Muscle of leg (tissue), 11 donors: ENCODE data around the gene CLIP4. TPM values are rescaled to one million over a fixed set of nuclear protein-coding genes. Genes with fewer than 3 reads are reported as not detected.
A peak's percentile ranks its signal among the peaks of the same experiment; 100 is the strongest.

Experiments used
- DNase-seq: peaks from one replicate; pipeline ENCODE4 v3.0.0; 2013
- H3K27ac ChIP-seq: one replicate; pipeline ENCODE4 v1.5.1; 2013; ENCODE audit warnings: mild to moderate bottlenecking, low read length, control low read depth
- H3K27me3 ChIP-seq: one replicate; pipeline ENCODE4 v1.6.1; 2013; ENCODE audit warnings: low read length; ENCODE audit not compliant: control insufficient read depth, insufficient read depth
- H3K36me3 ChIP-seq: one replicate; pipeline ENCODE4 v1.6.1; 2013; ENCODE audit warnings: low read length; ENCODE audit not compliant: control insufficient read depth, insufficient read depth
- H3K4me1 ChIP-seq: one replicate; pipeline ENCODE4 v1.6.1; 2013; ENCODE audit warnings: low read length; ENCODE audit not compliant: control insufficient read depth, insufficient read depth
- H3K4me3 ChIP-seq: one replicate; pipeline ENCODE4 v1.5.1; 2013; ENCODE audit warnings: low read length, control low read depth
- H3K9me3 ChIP-seq: replicated peaks from 2 replicates; pipeline ENCODE4 v1.6.1; 2013; ENCODE audit warnings: low read depth, low read length; ENCODE audit not compliant: control insufficient read depth
- WGBS: methylation state at CpG from one replicate; pipeline ENCODE4 v1.1.5; 2013; ENCODE audit warnings: missing lambda C conversion rate; ENCODE audit not compliant: insufficient coverage; 5-methylcytosine and 5-hydroxymethylcytosine counted together
- polyA plus RNA-seq, 8 donors: library from polyadenylated mRNA; unstranded; fragments of 120-200 nt; gene quantifications; one replicate each; pipeline versions ENCODE4 v1.2.1 to v1.2.3, GENCODE V29; 2013; ENCODE audit warnings: inconsistent platforms in 1 of 8, low replicate concordance in 1 of 8; ENCODE audit not compliant: insufficient read length in 8 of 8, insufficient read depth in 1 of 8
- total RNA-seq: library from RNA; stranded (reverse); fragments of 120-200 nt; gene quantifications from one replicate; pipeline ENCODE4 v1.2.4, GENCODE V29; 2013

Gene CLIP4
- total and polyA plus RNA-seq, 9 donors, result 10.8 to 18.7 (median 12.9) TPM

DNA sequence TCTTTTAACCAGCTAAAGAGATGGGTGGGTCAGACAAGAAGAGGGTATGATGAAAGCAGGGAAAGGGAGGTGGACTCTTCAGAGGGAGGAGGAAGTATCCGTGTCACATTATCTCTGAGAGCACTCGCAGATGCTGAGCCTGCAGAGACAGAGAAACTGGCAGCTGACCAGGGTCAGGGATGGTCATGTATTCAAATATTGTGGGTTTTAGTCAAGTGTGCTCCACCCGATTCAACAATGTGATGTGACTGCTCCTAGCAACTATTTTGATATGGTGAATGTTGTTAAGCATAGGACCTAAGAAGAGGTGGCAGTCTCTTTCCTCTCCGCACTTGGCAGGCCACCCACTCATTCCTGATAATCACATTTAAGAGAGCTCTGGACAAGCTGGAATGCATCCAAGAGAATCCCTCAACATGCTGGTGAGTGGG lies 1.3 kb upstream of the CLIP4 start:
- Histone ChIP-seq H3K27me3 (peaks cover 12% of the 10 kb centered on the region), H3K4me1 (peaks cover 11% of the 10 kb centered on the region), H3K4me3 (no peak overlapping the region), H3K27ac (no peak overlapping the region), H3K9me3 (no peaks in the 10 kb centered on the region), H3K36me3 (no peaks in the 10 kb centered on the region)
- peak; percentile 52 for DNase-seq
- 48% methylated on average over 3 of the region's 4 CpGs for WGBS

DNA sequence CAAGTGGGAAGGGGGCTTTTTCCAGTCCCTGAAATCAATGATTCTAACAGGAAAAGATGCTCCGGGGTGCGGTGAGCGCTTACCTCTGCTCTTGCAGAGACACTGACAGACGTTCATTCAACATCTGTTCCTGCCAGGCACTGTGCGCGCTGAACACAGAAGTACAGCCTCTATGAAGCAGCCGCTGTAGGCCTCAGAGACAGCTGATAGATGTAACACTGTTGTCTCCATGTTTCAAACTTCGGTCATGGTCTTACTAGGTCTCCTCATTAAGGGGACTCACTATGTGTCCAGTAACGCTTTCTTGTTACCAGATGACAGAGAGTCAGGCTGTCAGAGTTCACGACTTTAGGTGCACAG lies 649 bp upstream of the CLIP4 start:
- H3K27ac ChIP-seq, result peak overlapping the region; percentile 74
- H3K36me3 ChIP-seq, result no peaks in the 10 kb centered on the region
- DNase-seq, result peak; percentile 40
- H3K4me3 ChIP-seq, result no peak overlapping the region
- H3K4me1 ChIP-seq, result peaks cover 11% of the 10 kb centered on the region
- H3K27me3 ChIP-seq, result peaks cover 12% of the 10 kb centered on the region
- no peaks in the 10 kb centered on the region for H3K9me3 ChIP-seq
- 61% methylated on average over 9 of the region's 10 CpGs for WGBS

DNA sequence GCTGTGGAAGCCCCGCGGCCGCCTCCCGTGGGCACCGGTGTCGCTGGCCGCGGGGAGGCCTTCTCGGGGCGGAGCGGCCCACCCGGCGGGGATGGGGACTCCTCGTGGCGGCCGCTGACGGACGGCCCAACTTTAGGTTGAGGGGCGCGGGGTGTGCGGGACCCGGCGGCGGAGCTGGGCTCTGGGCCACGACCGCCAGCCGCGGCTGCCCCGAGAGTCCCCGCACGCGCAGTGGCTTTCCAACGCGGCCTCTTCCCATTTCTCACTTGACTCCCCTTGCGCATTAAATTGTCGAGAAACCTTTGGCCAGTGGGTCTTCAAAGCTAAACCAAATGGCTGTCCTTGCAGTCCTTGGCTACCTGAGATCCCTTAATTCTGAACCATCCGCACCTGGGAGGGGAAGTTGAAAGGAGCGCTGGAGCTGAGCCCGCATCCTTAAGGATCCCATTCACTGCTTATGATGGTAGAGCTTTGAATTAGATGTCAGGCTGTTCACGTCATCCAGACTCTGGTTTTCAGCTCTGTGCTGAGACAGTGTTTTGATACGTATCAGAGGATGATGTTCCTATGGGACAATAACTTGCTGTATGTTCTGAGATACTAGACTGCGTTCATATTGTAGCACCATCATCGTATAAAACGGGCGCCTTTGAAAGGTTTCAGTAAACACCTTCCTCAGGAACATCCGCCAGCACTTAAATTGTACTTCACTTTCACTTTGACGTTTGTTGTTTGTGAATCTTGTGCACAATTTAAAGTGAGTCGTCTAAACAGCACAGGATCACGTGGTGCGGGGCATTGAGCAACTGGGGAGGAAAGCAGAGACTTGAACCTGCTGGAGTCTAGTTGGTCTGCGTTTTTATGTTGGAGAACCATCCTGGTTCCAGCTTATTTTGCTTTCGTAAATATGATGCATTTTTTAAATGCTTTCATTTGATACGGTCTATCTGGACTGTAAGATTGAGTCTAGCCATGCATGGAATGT lies 874 bp downstream of the CLIP4 start:
- H3K4me3 ChIP-seq, result peak overlapping the region; percentile 52
- peaks cover 12% of the 10 kb centered on the region for H3K27me3 ChIP-seq
- H3K27ac ChIP-seq, result peak overlapping the region; percentile 37
- no peaks in the 10 kb centered on the region for H3K9me3 ChIP-seq
- H3K4me1 ChIP-seq, result peaks cover 11% of the 10 kb centered on the region
- H3K36me3 ChIP-seq, result no peaks in the 10 kb centered on the region
- DNase-seq, result peak; percentile 47
- WGBS, result 5% methylated on average over 38 of the region's 53 CpGs

DNA sequence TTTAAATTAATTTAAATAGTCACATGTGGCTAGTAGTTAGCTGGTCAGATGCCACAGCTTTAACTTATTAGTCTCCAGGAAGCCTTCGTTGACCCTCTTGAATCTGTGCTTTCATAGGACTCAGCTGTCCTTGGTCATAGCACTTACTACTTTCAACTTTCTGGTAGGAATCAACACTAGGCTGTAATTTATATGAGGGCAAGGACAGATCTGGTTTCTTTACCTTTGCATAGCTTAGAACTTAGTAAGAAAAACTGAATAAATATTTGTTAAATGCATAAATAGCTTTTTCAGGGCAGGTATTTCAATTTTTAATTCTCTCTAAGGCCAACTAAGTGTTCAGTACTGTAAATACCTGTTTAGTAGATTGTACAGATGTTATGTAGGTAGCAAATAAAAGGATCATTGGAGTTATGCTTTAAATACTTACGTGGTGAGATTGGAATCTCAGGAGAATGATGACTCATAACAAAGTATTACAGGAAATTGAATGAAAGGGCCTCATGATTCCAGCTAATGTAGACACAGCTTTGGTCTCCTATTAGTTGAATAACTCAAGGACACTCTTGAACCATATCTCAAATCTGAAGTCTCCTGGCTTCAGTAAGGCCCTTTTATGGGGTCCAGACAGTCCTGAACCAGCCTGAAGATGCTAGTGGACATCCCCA lies 2.6 kb downstream of the CLIP4 start:
- peaks cover 12% of the 10 kb centered on the region for H3K27me3 ChIP-seq
- WGBS, result 0% methylated on average over 1 of the region's 2 CpGs
- no peak for DNase-seq
- H3K4me3 ChIP-seq, result no peak overlapping the region
- no peaks in the 10 kb centered on the region for H3K9me3 ChIP-seq
- no peaks in the 10 kb centered on the region for H3K36me3 ChIP-seq
- H3K27ac ChIP-seq, result no peak overlapping the region
- H3K4me1 ChIP-seq, result peaks cover 11% of the 10 kb centered on the region

DNA sequence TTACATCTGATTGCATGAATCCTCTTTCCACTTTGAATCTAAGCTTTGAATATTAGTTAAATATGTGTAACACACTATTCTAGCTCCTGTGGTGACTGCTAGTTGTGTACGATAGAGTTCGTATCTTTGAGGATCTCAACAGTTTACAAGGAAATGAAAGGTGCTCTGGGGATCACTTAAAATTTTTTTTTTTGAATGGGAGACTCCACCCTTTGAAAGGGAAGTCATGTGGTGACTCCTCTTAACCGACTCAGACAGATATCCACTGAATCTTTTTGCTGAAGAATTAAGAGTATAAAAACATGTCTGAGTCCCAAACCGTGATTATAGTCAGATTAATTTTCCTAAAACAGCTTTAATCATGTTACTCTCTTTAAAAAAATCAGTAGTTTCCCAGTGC lies 4.0 kb downstream of the CLIP4 start:
- H3K4me1 ChIP-seq, result peaks cover 11% of the 10 kb centered on the region
- WGBS, result no CpG with 5 or more reads among the region's 4 CpGs
- H3K4me3 ChIP-seq, result no peak overlapping the region
- H3K27me3 ChIP-seq, result peaks cover 9% of the 10 kb centered on the region
- no peaks in the 10 kb centered on the region for H3K36me3 ChIP-seq
- peaks cover 3% of the 10 kb centered on the region for H3K9me3 ChIP-seq
- no peak for DNase-seq
- no peak overlapping the region for H3K27ac ChIP-seq

DNA sequence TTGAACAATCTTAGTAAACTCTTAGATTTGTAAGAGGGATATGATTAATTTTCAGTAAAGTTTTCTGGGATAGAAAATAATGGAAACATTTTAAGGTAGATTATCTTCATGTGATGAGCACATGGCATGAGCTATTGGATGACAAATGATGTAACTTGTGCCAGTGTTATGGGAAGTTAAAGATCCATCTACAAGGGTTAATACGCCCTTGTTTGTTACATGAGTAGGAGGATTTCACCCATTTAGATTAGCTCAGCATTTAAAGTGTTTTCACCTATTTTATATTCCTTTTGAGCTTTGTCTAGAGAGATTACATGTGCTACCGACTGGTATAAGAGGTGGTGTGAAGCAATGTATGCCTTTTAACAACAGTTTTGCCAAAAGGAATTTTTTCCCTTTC lies 5.6 kb downstream of the CLIP4 start:
- peaks cover 3% of the 10 kb centered on the region for H3K9me3 ChIP-seq
- no CpG with 5 or more reads among the region's 2 CpGs for WGBS
- peaks cover 6% of the 10 kb centered on the region for H3K27me3 ChIP-seq
- no peak overlapping the region for H3K27ac ChIP-seq
- peaks cover 7% of the 10 kb centered on the region for H3K4me1 ChIP-seq
- DNase-seq, result no peak
- H3K36me3 ChIP-seq, result no peaks in the 10 kb centered on the region
- no peak overlapping the region for H3K4me3 ChIP-seq

DNA sequence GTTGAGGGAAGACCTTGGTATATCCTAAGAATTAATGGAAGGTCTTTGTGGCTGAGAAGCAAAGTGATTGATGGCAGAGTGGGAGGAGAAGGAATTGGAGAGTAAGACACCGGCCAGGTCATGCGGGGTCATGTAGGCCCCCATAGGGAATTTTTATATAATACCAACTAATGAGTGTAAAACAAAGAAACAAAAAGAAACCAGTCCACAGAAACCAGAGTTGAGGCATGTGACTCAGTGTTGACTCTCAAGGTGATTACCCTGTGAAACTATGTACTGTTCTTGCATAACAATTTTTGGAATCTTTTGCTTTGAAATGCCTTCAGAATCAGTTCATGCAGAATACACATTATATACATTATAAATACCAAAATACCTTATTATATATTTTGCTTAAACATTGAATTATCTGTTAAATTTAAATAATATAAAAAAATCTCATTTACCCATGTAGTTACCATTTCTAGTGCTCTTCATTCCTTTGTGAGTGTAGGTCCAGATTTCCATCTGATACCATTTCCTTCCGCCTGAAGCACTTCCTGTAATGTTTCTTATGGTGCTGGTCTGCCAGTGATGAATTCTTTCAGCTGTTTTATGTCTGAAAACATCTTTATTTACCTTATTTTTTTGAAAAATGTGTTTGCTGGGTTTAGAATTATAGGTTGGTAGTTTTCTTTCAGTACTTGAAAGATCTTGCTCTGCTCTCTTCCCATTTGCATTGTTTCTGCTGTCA lies 8.6 kb downstream of the CLIP4 start:
- H3K36me3 ChIP-seq, result no peaks in the 10 kb centered on the region
- no CpG with 5 or more reads among the region's 3 CpGs for WGBS
- H3K4me3 ChIP-seq, result no peak overlapping the region
- H3K9me3 ChIP-seq, result peaks cover 3% of the 10 kb centered on the region
- no peaks in the 10 kb centered on the region for H3K4me1 ChIP-seq
- DNase-seq, result no peak
- H3K27ac ChIP-seq, result no peak overlapping the region
- no peaks in the 10 kb centered on the region for H3K27me3 ChIP-seq

DNA sequence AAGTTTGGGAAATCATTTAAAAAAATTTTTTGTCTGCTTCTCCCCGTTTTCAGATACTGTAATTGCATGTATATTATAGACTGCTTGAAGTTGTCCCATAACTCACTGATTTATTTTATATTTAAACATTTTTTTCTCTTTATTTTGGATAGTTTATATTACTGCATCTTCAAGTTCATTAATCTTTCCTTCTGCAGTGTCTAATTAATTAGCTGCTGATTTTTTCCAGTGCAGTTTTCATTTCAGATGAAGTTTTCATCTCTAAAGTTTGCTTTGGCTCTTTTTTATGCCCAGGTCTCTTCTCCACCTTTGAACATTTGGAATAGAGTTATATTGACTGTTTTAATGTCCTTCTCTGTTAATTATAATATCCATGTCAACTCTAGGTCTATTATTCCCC lies 9.3 kb downstream of the CLIP4 start:
- Histone ChIP-seq H3K4me3 (no peak overlapping the region), H3K36me3 (no peaks in the 10 kb centered on the region), H3K4me1 (no peaks in the 10 kb centered on the region), H3K27me3 (no peaks in the 10 kb centered on the region), H3K9me3 (peaks cover 3% of the 10 kb centered on the region), H3K27ac (no peak overlapping the region)
- no CpG with 5 or more reads among the region's 1 CpG for WGBS
- DNase-seq, result no peak

DNA sequence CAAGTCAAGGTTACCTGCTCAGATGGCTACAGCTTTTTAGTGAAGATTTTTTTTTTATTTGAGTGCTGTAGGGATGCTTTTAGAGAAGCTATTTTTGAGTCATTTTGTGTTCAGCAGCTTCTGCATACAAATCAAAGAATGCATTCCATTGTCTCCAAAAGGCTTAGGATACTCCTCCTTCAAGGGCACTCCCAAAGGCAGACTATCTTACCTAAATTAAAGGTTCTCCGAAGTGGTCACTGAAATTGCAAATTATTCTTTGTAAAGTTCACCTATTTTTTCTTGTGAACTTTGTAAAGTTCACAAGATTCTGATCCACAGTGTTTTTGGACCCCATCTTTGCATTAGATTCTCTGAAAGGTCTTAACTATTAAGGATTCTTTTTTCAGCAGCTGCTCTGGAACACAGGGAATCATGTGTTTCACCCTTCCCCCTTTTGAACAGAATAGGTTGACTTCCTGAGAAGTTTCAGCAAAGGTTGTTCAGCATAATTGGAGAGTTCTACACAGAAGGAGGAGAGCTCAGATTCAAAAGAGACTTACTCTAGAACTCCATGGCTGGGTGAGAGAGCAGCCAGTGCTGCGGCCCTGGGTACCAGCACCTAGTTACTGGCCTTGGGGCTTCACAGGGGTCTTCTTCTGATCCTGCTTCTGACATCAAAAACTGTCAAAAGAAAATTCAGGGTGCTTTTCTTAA lies 14.5 kb downstream of the CLIP4 start:
- no peaks in the 10 kb centered on the region for H3K4me1 ChIP-seq
- H3K36me3 ChIP-seq, result no peaks in the 10 kb centered on the region
- no peak overlapping the region for H3K27ac ChIP-seq
- DNase-seq, result no peak
- no peaks in the 10 kb centered on the region for H3K27me3 ChIP-seq
- no CpG with 5 or more reads among the region's 2 CpGs for WGBS
- no peak overlapping the region for H3K4me3 ChIP-seq
- H3K9me3 ChIP-seq, result no peaks in the 10 kb centered on the region
